ENCODE results near the gene TWIST2.

Gene TWIST2

DNA sequence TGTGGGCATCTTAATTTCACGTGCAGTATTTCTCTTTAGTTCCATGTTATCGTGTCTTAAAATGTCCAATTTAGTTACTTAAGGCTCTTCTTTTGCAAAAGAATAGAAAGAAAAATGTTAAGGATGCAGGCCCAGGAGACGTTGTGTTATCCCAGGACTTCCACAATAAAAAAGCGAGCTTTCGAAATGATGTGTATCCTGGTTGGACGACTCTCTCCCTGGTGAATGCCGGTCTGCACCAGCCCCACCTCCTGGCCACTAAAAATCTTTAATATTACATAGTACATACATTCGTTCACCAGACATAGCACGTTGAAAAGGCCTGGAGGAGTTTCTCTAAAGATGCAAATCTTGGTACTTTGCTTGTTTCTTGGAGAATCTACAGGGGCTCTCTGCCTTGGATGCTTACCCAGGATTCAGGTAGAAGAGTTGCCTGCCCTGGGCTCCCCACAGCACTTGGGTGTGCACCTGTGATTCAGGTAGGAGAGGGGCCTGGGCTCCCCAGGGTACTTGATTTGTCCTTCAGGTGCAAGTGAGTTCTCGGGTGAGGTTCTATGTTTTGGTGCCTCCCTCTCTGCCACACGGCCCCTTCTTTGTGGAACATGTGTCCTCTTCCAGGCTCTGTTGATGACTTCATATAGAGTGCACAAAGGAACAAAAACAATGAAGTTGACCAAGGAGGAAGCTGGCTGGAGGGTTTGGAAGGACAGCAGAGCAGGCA lies 26.6 kb downstream of the TWIST2 start:
- DNase-seq: no peak

DNA sequence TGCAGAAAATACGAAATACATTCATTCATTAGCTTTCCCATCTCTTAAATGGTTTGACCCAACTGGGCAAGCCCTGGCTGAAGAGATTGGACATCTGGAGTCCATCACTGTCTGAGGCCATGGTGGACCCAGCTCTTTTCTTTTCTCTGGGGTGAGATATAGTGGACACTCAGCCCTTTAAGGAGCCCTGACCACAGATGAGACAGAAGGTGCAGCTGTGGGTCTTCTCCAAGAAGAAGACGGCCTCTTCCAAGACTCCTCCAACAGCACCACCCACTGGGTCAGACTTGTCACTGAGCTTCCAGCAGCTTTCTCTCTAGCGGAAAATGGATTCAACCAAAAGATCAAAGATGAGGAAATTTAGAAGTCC lies 27.2 kb downstream of the TWIST2 start:
- no peak for DNase-seq

DNA sequence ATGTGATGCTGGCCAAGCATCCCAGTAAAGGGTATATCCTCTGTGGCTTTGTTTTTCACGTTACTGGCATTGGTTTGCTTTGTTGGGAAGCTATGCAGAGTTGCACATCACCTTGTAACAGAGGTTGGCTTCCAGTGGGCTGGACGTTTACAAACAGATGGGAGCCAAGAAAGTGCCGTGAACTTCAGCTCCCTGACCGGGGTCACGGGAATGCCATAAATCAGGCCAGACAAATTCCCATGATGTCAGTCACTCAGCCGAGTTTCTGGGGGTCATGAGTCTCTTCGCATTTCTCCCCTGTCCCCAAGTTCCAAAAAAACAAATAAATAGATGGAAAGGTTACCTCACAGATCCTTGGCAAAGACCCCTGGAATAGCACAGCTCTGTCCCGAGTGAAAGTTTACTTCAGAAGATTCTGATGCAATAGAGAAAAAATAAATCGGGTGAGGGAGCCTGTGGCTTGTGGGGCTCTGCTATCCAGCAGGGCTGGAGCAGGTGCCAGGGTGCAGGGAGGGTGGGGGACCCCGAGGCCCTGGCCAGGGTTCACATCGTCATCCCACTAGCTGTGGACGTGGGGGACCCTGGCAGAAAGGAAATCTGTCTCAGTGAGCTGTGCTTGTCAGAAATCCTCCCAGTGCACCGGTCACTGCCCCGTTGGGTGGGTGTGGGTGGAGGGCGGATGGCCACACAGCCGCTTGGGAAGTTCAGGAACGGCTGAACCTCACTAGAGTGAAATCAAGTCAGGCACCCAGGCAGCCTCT lies 27.8 kb downstream of the TWIST2 start:
- no peak for DNase-seq

DNA sequence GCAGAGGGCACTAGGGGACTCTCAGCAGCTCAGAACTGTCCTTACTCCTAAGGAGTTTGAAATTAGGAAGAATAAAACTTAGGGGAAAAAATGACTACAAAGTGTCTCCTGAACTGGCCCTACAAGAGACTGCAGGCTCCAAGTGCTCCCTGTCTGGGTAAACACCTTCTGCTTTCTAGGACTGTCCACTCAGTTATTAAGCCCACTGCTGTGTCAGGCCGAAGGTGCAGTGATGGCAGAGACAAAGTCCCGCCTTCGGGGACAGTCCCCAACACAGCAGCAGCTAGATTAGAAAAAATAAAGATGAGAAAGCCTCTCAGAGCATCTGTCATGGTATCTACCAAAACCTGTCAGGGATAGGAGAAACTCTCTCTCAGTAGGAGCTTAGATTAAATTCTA lies 28.3 kb downstream of the TWIST2 start:
- no peak for DNase-seq

DNA sequence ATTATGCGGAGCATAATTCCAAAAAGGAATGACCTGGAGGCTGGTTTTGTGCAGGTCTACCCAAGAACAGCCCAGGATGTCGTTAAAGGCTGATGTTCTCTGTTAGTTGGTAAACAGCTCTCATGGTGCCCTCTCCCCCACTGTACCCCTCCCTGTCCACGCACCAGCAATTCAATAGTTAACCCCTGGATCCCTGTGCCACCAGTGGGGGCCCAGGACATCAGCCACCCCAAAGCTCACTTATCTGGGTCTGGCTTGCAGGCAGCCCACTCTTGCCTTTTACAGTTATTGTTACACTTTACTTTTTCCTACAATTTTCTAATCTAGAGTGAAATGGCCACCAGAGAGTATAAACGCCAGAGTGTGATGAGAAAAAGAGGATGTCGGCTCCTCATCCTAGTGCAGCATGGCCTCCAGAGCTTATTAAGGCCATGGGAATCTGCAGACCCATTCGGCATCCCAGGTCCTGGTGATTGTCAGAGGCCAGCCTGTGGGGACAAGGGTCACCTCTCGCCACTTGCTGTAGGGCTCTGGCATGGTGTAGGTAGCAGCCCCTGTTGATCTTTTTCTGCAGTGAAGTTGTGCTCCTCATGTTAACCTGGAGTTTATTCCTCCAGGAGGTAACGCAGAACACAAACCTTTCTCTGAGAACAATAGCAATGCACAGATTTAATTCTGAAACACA lies 30.3 kb downstream of the TWIST2 start:
- DNase-seq: no peak

DNA sequence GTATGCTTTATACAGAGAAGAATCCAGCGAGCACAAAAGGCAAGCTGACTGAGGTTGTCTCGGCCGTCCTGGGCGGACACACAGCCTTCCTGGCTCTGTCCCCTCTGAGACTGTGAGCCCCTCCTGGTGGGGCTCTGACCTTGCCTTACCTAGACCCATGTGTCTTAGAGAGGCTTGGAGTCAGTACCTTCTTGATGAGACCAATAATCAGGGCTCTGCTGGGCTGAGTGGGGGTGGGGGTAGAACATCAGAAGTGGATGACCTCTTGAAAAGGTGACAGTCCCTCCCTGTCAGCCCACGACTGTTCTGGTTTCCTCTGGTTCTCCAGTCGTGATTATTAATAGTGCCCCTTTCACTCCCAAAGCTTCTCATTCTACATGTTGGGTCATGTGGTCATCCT lies 31.2 kb downstream of the TWIST2 start:
- DNase-seq: no peak

DNA sequence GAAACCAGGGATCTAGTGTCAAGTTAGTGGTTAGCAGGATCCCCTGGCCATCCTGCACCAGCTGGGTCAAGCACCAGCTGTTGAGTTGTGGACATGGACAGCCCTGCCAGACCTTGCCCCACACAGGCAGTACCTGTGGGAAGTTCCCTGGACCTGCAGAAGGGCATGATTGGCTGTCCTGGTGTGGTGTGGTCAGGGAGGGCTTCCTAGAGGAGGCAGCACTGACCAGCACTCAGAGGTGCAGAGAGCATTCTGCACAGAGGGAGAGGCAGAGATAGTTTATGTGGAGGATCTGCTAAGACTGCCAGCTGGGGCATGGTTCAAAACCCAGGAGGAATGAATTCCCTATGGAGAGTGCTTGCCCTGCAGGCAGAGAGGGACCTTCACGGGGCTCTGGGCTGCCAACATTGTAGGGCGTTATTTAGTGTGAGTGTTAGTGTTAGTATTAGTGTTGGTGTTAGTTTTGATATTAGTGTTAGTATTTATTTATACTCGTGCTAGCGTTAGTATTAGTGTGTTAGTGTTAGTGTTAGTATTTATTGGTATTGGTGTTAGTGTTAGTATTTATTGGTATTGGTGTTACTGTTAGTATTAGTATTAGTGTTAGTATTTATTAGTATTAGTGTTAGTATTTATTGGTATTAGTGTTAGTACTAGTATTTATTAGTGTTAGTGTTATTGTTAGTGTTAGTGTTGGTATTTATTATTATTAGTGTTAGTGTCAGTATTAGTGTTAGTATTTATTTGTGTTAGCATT lies 31.9 kb downstream of the TWIST2 start:
- DNase-seq: no peak

DNA sequence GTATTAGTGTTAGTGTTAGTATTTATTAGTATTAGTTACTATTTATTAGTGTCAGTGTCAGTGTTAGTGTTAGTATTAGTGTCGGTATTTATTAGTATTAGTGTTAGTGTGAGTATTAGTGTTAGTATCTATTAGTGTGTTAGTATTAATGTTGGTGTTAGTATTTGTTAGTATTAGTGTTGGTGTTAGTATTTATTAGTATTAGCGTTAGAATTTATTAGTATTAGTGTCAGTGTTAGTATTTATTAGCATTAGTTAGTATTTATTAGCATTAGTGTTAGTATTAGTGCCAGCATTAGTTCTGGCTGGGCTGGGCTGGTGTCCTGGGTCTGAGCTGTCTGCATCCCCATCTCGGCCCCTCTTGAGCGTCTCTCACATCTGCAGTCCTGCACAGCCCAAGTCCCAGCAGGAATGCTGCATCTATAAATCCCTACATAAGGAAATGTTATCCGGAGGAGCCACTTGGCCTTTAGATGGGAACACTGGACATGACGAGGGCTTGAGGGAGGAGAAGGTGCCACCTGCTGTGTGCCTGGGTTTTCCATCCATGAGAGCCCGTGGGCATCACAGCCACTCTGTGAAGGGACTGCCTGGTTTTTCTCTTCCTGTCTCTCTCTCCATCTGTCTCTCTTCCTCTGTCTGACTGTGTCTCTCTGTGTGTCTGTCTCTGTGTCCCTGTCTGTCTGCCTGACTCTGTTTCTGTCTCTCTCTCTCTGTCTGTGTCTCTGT lies 33.6 kb downstream of the TWIST2 start:
- no peak for DNase-seq

DNA sequence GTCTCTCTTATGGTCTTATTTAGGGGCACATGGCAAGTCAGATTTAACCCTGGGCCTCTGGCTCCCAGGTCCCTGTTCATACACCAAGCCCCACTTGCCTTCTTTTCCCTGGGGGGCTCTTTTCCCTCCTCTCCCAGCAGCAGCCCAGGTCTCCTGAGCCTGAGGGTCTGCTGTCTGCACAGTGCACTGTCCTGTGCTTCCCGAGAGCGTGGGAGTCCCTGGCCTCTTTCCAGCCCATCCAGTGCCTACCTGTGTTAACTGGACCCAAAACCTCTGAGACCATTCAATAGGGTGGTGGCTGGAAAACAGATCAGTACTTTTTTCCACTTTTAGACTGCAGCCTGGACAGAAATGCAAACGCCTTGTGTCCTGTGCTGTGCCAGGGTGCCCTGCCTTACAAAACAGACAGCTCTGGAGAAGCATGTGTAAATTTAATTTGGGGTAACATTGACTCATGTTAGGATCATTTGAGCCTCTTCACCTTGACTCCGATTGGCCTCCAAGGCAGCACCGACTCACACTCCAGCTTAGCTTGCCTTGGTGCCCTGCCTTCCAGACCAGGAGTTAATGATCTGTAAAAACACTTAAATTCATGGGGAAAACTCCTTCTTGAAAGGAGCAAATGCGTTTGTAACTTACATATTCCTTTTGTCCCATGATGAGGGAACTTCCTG lies 34.3 kb downstream of the TWIST2 start:
- no peak for DNase-seq

DNA sequence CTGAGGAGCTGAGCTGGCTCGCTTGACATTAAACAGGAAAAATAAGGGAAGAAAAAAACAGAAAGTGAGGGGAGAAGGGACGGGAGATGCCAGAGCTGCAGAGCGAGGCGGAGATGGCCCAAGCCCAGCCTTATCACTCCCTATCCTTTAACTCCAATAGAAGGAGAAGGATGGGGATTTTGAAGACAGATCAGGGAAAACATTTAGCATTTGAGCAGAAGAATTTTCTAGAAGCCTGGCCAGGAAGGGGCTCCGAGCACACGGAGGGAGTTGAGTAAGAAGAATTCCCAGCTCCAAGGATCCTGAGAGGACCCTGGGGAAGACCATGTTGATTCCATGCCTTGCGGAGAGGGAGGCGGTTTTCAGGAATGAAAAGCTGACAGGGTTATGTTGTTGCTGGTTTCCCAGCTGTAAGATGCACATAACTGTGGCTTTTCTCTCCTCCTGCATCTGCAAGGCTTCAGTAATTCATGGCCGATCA lies 35.6 kb downstream of the TWIST2 start:
- no peak for DNase-seq

DNA sequence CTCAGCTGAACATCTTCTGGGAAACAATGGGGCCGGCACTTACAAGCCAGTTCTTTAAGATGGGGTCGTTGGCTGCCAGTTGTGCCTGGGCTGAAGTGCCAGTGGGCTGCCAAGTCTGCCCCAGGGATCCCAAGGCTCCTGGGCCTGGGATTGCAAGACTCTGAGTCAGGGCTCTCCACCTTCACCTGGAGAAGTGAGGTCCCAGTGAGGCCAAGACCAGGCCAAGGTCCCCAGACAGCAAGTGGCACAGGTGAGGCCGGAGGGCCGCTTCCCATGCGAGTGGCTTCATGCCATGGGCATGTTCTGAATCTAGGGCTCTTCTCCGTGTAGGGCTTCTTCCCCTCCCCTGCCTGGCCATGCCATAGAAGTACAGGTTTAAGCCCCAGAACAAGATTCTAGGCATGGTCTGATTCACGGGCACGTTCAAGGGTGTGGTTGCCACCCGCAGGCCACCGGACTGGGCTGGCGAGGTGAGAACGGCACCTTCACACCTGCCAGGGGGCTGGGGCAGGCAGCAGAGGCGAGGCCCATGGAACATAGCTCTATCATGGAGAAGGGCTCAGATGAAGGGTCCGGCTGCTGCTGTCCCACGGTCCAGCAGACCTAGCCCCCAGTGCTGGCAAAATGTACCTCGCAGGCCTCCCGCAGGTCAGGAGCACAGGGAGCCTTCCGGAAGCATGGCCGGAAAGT lies 36.4 kb downstream of the TWIST2 start:
- DNase-seq: no peak

DNA sequence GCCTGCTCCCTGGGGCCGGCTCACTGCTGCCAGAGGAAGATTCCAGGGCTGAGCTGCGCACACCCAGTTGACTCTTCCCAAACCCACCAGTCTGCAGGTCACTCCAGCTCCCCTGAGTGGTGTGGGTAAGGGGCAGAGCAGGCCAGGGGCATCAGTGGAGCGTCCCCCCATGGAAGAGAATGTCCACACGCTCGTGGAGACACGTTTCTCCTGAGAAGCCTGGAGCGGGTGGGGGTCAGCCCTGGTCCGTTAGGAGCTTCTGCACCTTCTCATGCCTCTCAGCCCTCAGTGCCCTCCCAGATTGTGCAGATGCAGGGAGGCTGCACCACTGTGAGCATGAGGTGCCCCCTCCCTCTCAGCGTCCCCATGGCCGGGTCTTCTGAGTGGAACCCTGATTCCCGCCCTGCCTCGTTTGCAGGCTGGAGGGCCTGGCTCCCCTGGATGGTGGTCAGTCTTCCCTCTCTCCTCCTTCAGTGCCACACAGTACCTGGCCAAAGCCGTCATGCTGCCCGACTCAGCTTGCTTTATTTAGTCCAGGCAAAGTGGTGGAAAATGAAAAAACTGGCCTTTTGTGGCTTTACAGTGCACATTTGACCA lies 37.0 kb downstream of the TWIST2 start:
- DNase-seq: no peak

DNA sequence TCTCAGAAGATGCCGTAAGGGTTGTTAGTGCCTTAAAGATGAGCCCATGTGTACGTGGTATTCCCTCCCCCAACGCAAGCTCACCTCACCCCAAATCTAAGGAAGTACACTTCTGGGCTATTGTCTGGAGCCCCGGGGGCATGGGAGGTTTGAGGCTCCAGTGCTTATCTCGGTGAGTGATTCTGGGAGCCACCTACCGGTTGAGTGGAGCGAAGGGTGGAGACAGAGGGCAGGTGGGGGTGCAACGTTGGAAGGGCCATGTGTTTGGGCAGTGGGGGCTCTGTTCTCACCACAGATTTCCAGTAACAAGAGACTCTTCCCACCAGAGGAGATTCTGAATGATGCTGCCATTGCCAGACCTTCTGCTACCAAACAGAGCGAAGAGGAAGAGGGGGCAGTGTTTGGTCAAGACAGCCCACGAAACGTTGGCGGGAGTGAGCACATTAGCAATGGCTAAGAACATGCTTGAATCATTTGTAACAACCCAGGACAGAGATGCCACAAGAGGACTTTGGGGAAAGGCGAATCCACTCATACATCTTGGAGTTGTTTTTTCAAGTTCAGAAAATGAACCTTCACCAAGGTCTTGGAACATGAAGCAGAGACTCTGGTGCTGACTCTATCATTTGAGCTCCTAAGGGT lies 38.7 kb downstream of the TWIST2 start:
- DNase-seq: no peak

DNA sequence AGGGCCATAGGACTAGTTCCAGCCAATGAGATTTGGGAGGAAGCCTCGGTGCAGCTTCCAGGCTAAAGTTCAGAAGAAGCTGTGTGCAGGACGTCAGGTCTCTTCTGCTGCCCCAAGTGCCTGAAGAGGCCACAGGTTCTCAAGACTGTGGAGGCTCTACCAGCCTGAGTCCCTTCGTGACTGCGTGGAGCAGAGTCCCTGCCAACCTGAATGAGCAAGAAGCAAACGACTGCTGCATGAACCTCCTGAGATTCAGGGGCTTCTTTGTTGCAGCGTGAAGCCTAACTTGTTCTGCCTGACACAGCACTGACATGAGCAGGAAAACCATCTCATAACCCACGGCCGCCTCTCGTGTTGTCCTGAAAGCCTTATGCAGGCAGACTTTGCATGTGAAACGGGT lies 39.7 kb downstream of the TWIST2 start:
- DNase-seq: no peak

DNA sequence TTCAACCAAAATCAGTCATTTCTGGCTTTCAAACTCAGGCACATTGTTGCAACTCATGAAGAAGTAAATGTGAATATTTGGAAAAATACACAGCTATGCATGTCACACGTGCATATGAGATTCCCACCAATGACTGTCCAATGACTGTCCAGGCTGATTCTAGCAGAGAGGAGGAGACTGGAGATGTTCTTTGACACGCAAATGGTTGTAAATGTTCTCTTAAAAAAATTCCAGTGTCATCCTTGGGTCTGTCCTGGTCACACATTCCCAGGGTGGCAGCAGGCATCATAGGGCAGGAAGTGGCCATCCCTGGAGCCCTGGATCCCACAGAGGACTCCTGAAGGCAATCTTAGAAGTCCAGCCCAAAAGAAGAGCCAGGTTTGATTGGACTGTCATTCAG lies 40.9 kb downstream of the TWIST2 start:
- no peak for DNase-seq

DNA sequence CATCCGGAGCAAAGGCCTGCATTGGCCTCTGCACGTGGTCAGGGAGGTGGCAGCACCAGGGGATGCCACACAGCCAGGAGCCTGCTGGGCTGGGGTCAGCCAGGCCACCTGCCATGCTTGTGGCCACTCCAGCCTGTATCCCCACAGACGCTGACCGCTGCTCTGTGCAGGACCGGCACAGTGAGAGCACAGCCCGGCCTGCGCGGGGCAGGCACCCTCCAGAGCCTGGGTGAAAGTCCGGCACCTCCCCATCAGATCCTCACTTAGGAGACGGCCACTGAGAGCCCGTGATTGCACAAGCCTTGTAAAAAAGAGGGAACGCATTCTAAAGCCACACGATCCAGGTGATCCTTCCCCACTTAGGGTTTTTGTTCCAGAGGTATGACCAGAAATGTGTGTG lies 42.2 kb downstream of the TWIST2 start:
- no peak for DNase-seq

DNA sequence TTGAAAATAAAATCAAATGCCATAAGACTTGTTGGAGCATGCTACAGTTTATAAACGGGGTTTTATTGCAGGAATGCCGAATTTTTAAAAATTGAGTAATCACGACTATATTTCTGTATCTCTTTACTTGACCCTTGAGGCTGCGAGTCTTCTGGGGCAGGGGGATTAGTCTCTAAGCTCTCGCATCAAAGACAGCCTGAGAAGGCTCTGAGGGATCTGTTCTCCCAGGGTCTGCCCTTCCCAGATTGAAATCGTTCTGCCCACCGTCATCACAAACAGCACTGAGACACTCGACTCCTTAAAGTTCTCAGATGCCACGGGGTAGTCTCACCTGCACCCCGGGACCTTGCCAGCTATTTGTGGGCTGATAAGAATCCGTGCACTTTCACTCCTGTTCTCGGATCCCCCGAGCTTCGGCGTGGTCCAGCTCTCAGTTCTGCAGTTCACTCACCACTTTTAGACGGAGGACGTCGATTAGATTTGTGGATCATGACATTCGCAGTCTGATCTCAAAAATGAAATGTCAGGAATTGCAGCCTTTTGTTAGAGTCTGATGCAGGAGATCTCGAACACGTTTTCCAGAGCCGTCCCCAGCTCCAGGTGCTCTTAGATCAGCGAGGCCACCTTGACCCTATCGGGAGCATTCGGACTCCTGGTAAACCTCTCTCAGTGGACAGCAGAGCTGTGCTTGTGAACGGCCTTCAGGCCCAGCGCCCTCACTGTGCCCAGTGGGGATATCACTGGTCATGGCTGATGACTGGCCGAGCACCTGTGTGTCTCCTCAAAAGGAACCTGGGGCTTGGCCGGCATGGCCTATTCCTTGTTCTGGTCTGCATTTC lies 43.0 kb downstream of the TWIST2 start:
- DNase-seq: no peak

DNA sequence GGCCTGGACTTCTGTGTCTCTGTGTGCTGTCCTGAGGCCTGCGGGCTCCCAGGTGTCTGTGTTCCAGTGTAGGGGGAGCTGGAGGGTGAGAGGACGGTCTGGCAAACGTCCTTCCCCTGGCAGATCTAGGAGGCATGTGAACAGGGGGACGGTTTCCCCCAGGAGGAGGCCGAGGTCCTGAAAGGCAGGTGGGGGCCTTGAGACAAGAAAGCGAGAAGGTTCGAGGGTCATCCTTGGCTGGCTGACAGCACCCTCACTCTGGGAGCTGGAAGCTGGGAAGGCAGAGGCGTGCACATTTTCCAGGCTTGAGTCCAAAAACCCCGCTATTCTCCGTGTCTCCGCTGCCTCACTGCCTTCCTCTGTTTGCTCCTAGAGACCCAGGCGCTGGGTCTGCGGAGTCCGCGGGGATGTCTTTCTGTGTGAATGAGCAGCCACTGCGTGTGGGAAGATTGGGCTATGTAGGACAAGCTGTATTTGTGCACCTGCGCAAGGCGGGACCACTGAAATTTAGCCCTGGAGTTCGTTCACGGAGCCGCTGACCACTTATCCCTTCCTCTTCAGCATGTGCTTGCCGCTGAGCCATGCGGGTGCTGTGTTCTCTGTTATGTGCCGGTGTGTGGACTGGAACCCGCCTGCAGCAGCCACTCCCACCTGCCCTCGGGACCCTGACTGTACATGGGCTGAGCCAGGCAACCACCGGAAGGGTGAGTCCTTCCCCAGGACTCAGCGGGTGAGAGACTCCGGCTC lies 43.7 kb downstream of the TWIST2 start:
- DNase-seq: no peak

DNA sequence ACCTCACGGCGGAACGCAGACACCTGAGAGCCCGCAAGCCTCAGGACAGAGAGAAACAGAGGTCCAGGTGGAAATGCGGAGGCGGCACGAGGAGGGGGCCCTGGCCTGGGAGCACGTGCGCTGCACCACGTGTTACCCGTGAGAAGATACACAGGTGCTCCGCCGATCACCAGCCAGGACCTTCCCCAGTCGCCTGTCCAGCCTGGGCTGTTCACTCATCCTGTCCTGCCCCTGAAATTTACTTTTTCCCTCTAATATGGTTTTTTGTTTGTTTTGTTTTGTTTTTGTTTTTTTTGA lies 44.3 kb downstream of the TWIST2 start:
- no peak for DNase-seq

Measured in activated CD8-positive, alpha-beta memory T cell treated with anti-CD3 and anti-CD28 coated beads for 24 hours (primary cell).